GM23248 (cell line): Measurements from ENCODE around the gene EFS. TPM values are rescaled to one million over a fixed set of nuclear protein-coding genes. Genes with fewer than 3 reads are reported as not detected.
A peak's percentile ranks its signal among the peaks of the same experiment; 100 is the strongest.

ENCODE experiments used
- DNase-seq: peaks from one replicate; pipeline ENCODE4 v3.0.0-alpha.2; 2015
- H2AFZ ChIP-seq: fragments of 200-600 bp; sonication (generic); 2 replicates; pipeline ENCODE4 v1.6.1; 2016; ENCODE audit warnings: antibody characterized with exemption
- H3F3A ChIP-seq: fragments of 200-600 bp; sonication (generic); 2 replicates; pipeline ENCODE4 v1.6.1; 2016; ENCODE audit warnings: mild to moderate bottlenecking, antibody characterized with exemption, mixed run types; ENCODE audit not compliant: insufficient read depth
- H3K27ac ChIP-seq: fragments of 200-600 bp; sonication (generic); 2 replicates; pipeline ENCODE4 v1.5.1; 2016; ENCODE audit warnings: mild to moderate bottlenecking
- H3K27me3 ChIP-seq: fragments of 200-600 bp; sonication (generic); replicated peaks from 2 replicates; pipeline ENCODE4 v1.6.1; 2016; ENCODE audit warnings: mild to moderate bottlenecking; ENCODE audit not compliant: insufficient read depth
- H3K36me3 ChIP-seq: fragments of 200-600 bp; sonication (generic); 2 replicates; pipeline ENCODE4 v1.6.1; 2016; ENCODE audit warnings: low read depth, mild to moderate bottlenecking
- H3K4me1 ChIP-seq: fragments of 200-600 bp; sonication (generic); 2 replicates; pipeline ENCODE4 v1.6.1; 2016; ENCODE audit warnings: mild to moderate bottlenecking; ENCODE audit not compliant: insufficient read depth
- H3K4me2 ChIP-seq: fragments of 200-600 bp; sonication (generic); one replicate; pipeline ENCODE4 v1.6.1; 2016; ENCODE audit warnings: mild to moderate bottlenecking; ENCODE audit not compliant: unreplicated experiment
- H3K4me3 ChIP-seq: fragments of 200-600 bp; sonication (generic); 2 replicates; pipeline ENCODE4 v1.5.1; 2016; ENCODE audit warnings: mild to moderate bottlenecking
- H3K79me2 ChIP-seq: fragments of 200-600 bp; sonication (generic); 2 replicates; pipeline ENCODE4 v1.6.1; 2016; ENCODE audit warnings: mild to moderate bottlenecking; ENCODE audit not compliant: insufficient read depth
- H3K9ac ChIP-seq: fragments of 200-600 bp; sonication (generic); 2 replicates; pipeline ENCODE4 v1.6.1; 2016; ENCODE audit warnings: mild to moderate bottlenecking
- H3K9me2 ChIP-seq: fragments of 200-600 bp; sonication (generic); 2 replicates; pipeline ENCODE4 v1.6.1; 2016; ENCODE audit warnings: mixed run types, mild to moderate bottlenecking, moderate library complexity; ENCODE audit not compliant: insufficient read depth
- H3K9me3 ChIP-seq: fragments of 200-600 bp; sonication (generic); one replicate; pipeline ENCODE4 v1.6.1; 2017; ENCODE audit warnings: low read depth
- H4K20me1 ChIP-seq: fragments of 200-600 bp; sonication (generic); 2 replicates; pipeline ENCODE4 v1.6.0; 2016; ENCODE audit not compliant: insufficient read depth
- EZH2 ChIP-seq: fragments of 200-600 bp; sonication (generic); IDR thresholded peaks from 2 replicates; pipeline ENCODE4 v1.6.1; 2018; ENCODE audit warnings: antibody characterized with exemption, mild to moderate bottlenecking; ENCODE audit not compliant: insufficient read depth, poor library complexity, severe bottlenecking
- EZH2phosphoT487 ChIP-seq: fragments of 200-600 bp; sonication (generic); IDR thresholded peaks from 2 replicates; pipeline ENCODE4 v1.6.1; 2018; ENCODE audit warnings: antibody characterized with exemption, moderate library complexity, mild to moderate bottlenecking, low read depth; ENCODE audit not compliant: insufficient read depth
- WGBS, 2 experiments: methylation state at CpG; one replicate each; pipeline ENCODE4 v1.1.6; 2015 to 2017; ENCODE audit warnings: low lambda C conversion rate in 2 of 2, low coverage in 1 of 2; ENCODE audit errors: missing lambda C conversion rate in 2 of 2; 5-methylcytosine and 5-hydroxymethylcytosine counted together
- in situ Hi-C: fragments of 300-500 bp; cut with MboI; formaldehyde crosslinking; loops from 2 replicates; pipeline ENCODE4 v1.15.0; 2020
- microRNA counts: library from miRNA; unstranded; fragments of <30 nt; microRNA quantifications from one replicate; lab custom pipeline; 2016
- microRNA-seq: library from miRNA; unstranded; fragments of <30 nt; microRNA quantifications from one replicate; pipeline ENCODE4, GENCODE V29; 2016; ENCODE audit warnings: borderline number of aligned reads
- polyA plus RNA-seq: library from polyadenylated mRNA; unstranded; fragments of >200 nt; fragmentation: Nextera tagmentation; extraction: Ambion mirVana; gene quantifications from 2 replicates; pipeline ENCODE4 v1.2.1, GENCODE V29; 2016
- small RNA-seq: library from RNA; depleted of rRNA; stranded (forward); fragments of <200 nt; gene quantifications from one replicate; pipeline ENCODE3, GENCODE V24; 2014; ENCODE audit warnings: low read depth, low replicate concordance
- total RNA-seq: library from RNA; depleted of rRNA; stranded (reverse); fragments of >200 nt; shearing (Covaris generic); gene quantifications from 2 replicates; pipeline ENCODE4 v1.2.3, GENCODE V29; 2014; rRNA removed

The EFS gene
- total and polyA plus RNA-seq, 2 experiments from 2014 or later = 4.2 to 17.3 TPM

- Histone ChIP-seq H2AFZ (peak within 1 kb of the TSS; percentile 95), H3K27ac (peak within 1 kb of the TSS; percentile 85), H3K4me1 (peaks cover 22% of the 10 kb centered on the region), H3K4me2 (peak within 1 kb of the TSS; percentile 100), H3F3A (peaks cover 11% of the 10 kb centered on the region; the same call in 1 of the 2 replicates), H3K79me2 (peaks cover 50% of the 10 kb centered on the region), H3K9ac (peak within 1 kb of the TSS; percentile 97), H4K20me1 (0 out of 2 replicates have a peak, but pooled peaks cover 4% of the 10 kb centered on the region), H3K9me3 (no peaks in the 10 kb centered on the region), H3K4me3 (peak within 1 kb of the TSS; percentile 98), H3K36me3 (peaks cover 16% of the 10 kb centered on the region; the same call in 1 of the 2 replicates), H3K27me3 (no peaks in the 10 kb centered on the region), H3K9me2 (no peaks in the 10 kb centered on the region)
- TF ChIP-seq EZH2 (no peak), EZH2phosphoT487 (no peak)
- in situ Hi-C loops = no loop called here
- peak; percentile 94 for DNase-seq
- 1 to 3% methylated on average over 17 to 24 of the region's 24 CpGs for WGBS, 2 experiments
Observed at GRCh38 chr14:23306412-23307145, 58.4 kb downstream of the EFS start, which contains the start of gene BCL2L2. BCL2L2 (plus strand) TSS chr14:23306833; CDS start chr14:23307768, 935 bp downstream.

MicroRNAs within 50 kb of the gene (microRNA counts, 767-probe panel; counts per million panel counts)
- microRNA hsa-miR-208a (lab: Ali Mortazavi, UCI) = 447 counts per million, percentile 86 among the panel's probes with 10 or more counts

Small RNA genes within 50 kb of the gene (microRNA-seq; reads per million reads assigned to microRNA genes)
- not detected for gene MIR208A

Small RNA genes within 50 kb of the gene (small RNA-seq; reads per million reads assigned to genes)
- not detected for gene MIR208A

Other genes with a start within 250 kb of the EFS start
- not detected in 2 replicates for gene CEBPE, start 245.9 kb downstream of the EFS start, total RNA-seq
- gene CEBPE, start 245.9 kb downstream of the EFS start, polyA plus RNA-seq = not detected in 2 replicates
- gene SLC7A8, start 181.5 kb downstream of the EFS start, total RNA-seq = 2.7 and 6.7 TPM in 2 replicates
- 9.8 and 9.9 TPM in 2 replicates for gene SLC7A8, start 181.5 kb downstream of the EFS start, polyA plus RNA-seq
- gene RNF212B, start 127.2 kb downstream of the EFS start, total RNA-seq = not detected in 2 replicates
- gene RNF212B, start 127.2 kb downstream of the EFS start, polyA plus RNA-seq = not detected in 2 replicates
- 7.6 and 8.7 TPM in 2 replicates for gene HOMEZ, start 79.0 kb downstream of the EFS start, total RNA-seq
- gene HOMEZ, start 79.0 kb downstream of the EFS start, polyA plus RNA-seq = 5.0 and 5.8 TPM in 2 replicates
- 4.1 and 4.3 TPM in 2 replicates for gene PPP1R3E, start 62.3 kb downstream of the EFS start, total RNA-seq
- 1.4 and 1.6 TPM in 2 replicates for gene PPP1R3E, start 62.3 kb downstream of the EFS start, polyA plus RNA-seq
- gene BCL2L2, start 58.3 kb downstream of the EFS start, total RNA-seq = 22.5 and 35.0 TPM in 2 replicates
- gene BCL2L2, start 58.3 kb downstream of the EFS start, polyA plus RNA-seq = 6.4 and 8.1 TPM in 2 replicates
- gene PABPN1, start 43.7 kb downstream of the EFS start, total RNA-seq = 60.3 and 65.5 TPM in 2 replicates
- 57.8 and 61.2 TPM in 2 replicates for gene PABPN1, start 43.7 kb downstream of the EFS start, polyA plus RNA-seq
- 32.8 and 42.3 TPM in 2 replicates for gene SLC22A17, start 12.3 kb downstream of the EFS start, total RNA-seq
- 16.5 and 20.4 TPM in 2 replicates for gene SLC22A17, start 12.3 kb downstream of the EFS start, polyA plus RNA-seq
- gene IL25, start 7.6 kb upstream of the EFS start, total RNA-seq = not detected in 2 replicates
- gene IL25, start 7.6 kb upstream of the EFS start, polyA plus RNA-seq = not detected in 2 replicates
- not detected in 2 replicates for gene CMTM5, start 11.9 kb upstream of the EFS start, total RNA-seq
- not detected in 2 replicates for gene CMTM5, start 11.9 kb upstream of the EFS start, polyA plus RNA-seq
- not detected in 2 replicates for gene MYH6, start 43.1 kb upstream of the EFS start, total RNA-seq
- gene MYH6, start 43.1 kb upstream of the EFS start, polyA plus RNA-seq = 0.80 TPM in 1 of 2 replicates, not detected in the other
- not detected in 2 replicates for gene MYH7, start 70.5 kb upstream of the EFS start, total RNA-seq
- gene MYH7, start 70.5 kb upstream of the EFS start, polyA plus RNA-seq = not detected in 2 replicates
- gene NGDN, start 104.5 kb upstream of the EFS start, total RNA-seq = 13.9 and 25.9 TPM in 2 replicates
- gene NGDN, start 104.5 kb upstream of the EFS start, polyA plus RNA-seq = 39.9 TPM in 2 replicates
- under 0.01 TPM in 1 of 2 replicates, not detected in the other for gene ZFHX2, start 186.6 kb upstream of the EFS start, total RNA-seq
- 0.14 and 0.49 TPM in 2 replicates for gene ZFHX2, start 186.6 kb upstream of the EFS start, polyA plus RNA-seq
- 21.0 and 33.8 TPM in 2 replicates for gene THTPA, start 191.1 kb upstream of the EFS start, total RNA-seq
- gene THTPA, start 191.1 kb upstream of the EFS start, polyA plus RNA-seq = 9.3 and 10.0 TPM in 2 replicates
- 3.9 and 13.7 TPM in 2 replicates for gene AP1G2, start 202.6 kb upstream of the EFS start, total RNA-seq
- 9.6 and 10.2 TPM in 2 replicates for gene AP1G2, start 202.6 kb upstream of the EFS start, polyA plus RNA-seq
- not detected in 2 replicates for gene JPH4, start 213.6 kb upstream of the EFS start, total RNA-seq
- 0.05 TPM in 1 of 2 replicates, not detected in the other for gene JPH4, start 213.6 kb upstream of the EFS start, polyA plus RNA-seq